CD4-positive, alpha-beta T cell treated with Interleukin-21 for 1 hour (primary cell): ENCODE data around the gene SYT5.
"Not testable (repeated sequence)": the region's sequence is repeated elsewhere in the genome, so short reads cannot be mapped to it uniquely, and the experiment has no call there.

Source experiments
- DNase-seq: peaks from one replicate; pipeline ENCODE4 v3.0.0-alpha.2; 2020

The SYT5 gene

GRCh38 chr19:55179606-55180484 is at the start of gene SYT5:
SYT5 (minus strand) TSS chr19:55180289; CDS start chr19:55179041, 1,248 bp downstream.
- DNase-seq = peak; percentile 64

GRCh38 chr19:55229789-55230182 is 49.7 kb upstream of the SYT5 start:
- no peak for DNase-seq

- no peak for DNase-seq
These were observed 49.2 kb upstream of the SYT5 start for GRCh38 chr19:55229145-55229788.

GRCh38 chr19:55228403-55229031 is 48.4 kb upstream of the SYT5 start, which contains the start of gene TMEM86B:
TMEM86B (minus strand) TSS chr19:55228763; CDS start chr19:55228741, 22 bp downstream.
- no peak for DNase-seq

GRCh38 chr19:55228015-55228391 is 47.9 kb upstream of the SYT5 start:
- no peak for DNase-seq

GRCh38 chr19:55227241-55228014 is 47.3 kb upstream of the SYT5 start:
- no peak for DNase-seq

- no peak for DNase-seq
These were observed 46.7 kb upstream of the SYT5 start for GRCh38 chr19:55226788-55227187.

GRCh38 chr19:55226273-55226672 is 46.2 kb upstream of the SYT5 start:
- no peak for DNase-seq

GRCh38 chr19:55225415-55225958 is 45.4 kb upstream of the SYT5 start:
- no peak for DNase-seq

GRCh38 chr19:55224679-55225414 is 44.8 kb upstream of the SYT5 start:
- DNase-seq = not testable (repeated sequence)

- DNase-seq = no peak
These were observed 44.1 kb upstream of the SYT5 start for GRCh38 chr19:55224038-55224665.

GRCh38 chr19:55223291-55224037 is 43.4 kb upstream of the SYT5 start:
- no peak for DNase-seq

GRCh38 chr19:55220525-55220924 is 40.4 kb upstream of the SYT5 start:
- DNase-seq = no peak

GRCh38 chr19:55216461-55217198 is 36.5 kb upstream of the SYT5 start:
- DNase-seq = peak; percentile 36

- no peak for DNase-seq
These were observed 33.5 kb upstream of the SYT5 start for GRCh38 chr19:55213547-55213946.

- peak; percentile 49 for DNase-seq
These were observed 32.4 kb upstream of the SYT5 start for GRCh38 chr19:55212447-55212846.

GRCh38 chr19:55209693-55210472 is 29.8 kb upstream of the SYT5 start:
- DNase-seq = no peak

GRCh38 chr19:55208880-55209692 is 29.0 kb upstream of the SYT5 start, which contains the start of gene PTPRH:
PTPRH (minus strand) TSS chr19:55209501; CDS start chr19:55209433, 68 bp downstream.
- DNase-seq = no peak
